ENCODE results near the gene PKDREJ. TPM values are rescaled to one million over a fixed set of nuclear protein-coding genes. Genes with fewer than 3 reads are reported as not detected.

Gene PKDREJ
- polyA plus RNA-seq, 1 donor (not counting 4 experiments of a cell fraction or from before 2014, with no cell fraction given): 0.01 TPM

DNA sequence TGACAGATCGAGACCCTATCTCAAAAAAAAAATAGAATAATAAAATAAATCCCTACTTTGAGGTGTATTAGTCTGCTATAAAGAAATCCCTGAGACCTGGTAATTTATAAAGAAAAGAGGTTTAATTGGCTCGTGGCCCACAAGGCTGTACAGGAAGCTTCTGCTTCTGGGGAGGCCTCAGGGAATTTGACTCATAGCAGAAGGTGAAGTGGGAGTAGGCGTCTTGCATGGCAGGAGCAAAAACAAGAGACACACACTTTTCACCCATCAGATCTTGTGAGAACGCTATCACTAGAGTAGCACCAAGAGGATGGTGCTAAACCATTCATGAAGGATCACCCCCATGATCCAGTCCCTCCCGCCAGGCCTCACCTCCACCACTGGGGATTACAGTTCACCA, 42.2 kb downstream of the PKDREJ start:
- no peaks in the 10 kb centered on the region for H3K9me3 ChIP-seq (ENCODE audit: control insufficient read depth, low read depth, low read length)
- no peaks in the 10 kb centered on the region for H3K9me1 ChIP-seq (ENCODE audit: control insufficient read depth, extremely low read depth, insufficient read depth, low read length)
- H3K27ac ChIP-seq (ENCODE audit: control insufficient read depth, insufficient read depth, low read length): no peak overlapping the region
- H3K36me3 ChIP-seq (ENCODE audit: control insufficient read depth in 2 of 2, extremely low read depth in 1 of 2, insufficient read depth in 2 of 2, low read length in 2 of 2): peaks cover 3 to 5% of the 10 kb centered on the region in 2 experiments
- H3K79me2 ChIP-seq (ENCODE audit: control insufficient read depth, insufficient read depth, low read length): no peaks in the 10 kb centered on the region
- no peak overlapping the region for H3K9ac ChIP-seq (ENCODE audit: control insufficient read depth, extremely low read depth, insufficient read depth, low read length)
- no peak overlapping the region for H3K4me2 ChIP-seq (ENCODE audit: control insufficient read depth, extremely low read depth, insufficient read depth, low read depth, low read length)
- H3K27me3 ChIP-seq (ENCODE audit: control insufficient read depth, extremely low read depth, insufficient read depth, low read length): no peaks in the 10 kb centered on the region
- FAIRE-seq (no peak), DNase-seq (ENCODE audit: low read depth, low spot score) (no peak)
- dilution Hi-C loops (cut with MboI; ENCODE audit: extremely low pct_ligation_motif_present, low sequenced_read_pairs): no loop called here
- H4K20me1 ChIP-seq (ENCODE audit: control insufficient read depth, extremely low read depth, insufficient read depth, low read length): no peaks in the 10 kb centered on the region
- TF ChIP-seq, protein P1, sequence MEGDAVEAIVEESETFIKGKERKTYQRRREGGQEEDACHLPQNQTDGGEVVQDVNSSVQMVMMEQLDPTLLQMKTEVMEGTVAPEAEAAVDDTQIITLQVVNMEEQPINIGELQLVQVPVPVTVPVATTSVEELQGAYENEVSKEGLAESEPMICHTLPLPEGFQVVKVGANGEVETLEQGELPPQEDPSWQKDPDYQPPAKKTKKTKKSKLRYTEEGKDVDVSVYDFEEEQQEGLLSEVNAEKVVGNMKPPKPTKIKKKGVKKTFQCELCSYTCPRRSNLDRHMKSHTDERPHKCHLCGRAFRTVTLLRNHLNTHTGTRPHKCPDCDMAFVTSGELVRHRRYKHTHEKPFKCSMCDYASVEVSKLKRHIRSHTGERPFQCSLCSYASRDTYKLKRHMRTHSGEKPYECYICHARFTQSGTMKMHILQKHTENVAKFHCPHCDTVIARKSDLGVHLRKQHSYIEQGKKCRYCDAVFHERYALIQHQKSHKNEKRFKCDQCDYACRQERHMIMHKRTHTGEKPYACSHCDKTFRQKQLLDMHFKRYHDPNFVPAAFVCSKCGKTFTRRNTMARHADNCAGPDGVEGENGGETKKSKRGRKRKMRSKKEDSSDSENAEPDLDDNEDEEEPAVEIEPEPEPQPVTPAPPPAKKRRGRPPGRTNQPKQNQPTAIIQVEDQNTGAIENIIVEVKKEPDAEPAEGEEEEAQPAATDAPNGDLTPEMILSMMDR (optimal IDR thresholded peaks at IDR 0.05 in 1 of 3, IDR thresholded peaks at IDR 0.05 in 1 of 3, conservative IDR thresholded peaks at IDR 0.05 in 1 of 3; ENCODE audit: extremely low read depth in 1 of 3, insufficient read depth in 2 of 3, low read length in 3 of 3): no peak
- no peak for TF ChIP-seq EZH2 (IDR thresholded peaks at IDR 0.05; ENCODE audit: low read length)
- H3K4me3 ChIP-seq (ENCODE audit: control insufficient read depth in 2 of 3, extremely low read depth in 1 of 3, insufficient read depth in 2 of 3, low read depth in 1 of 3, low read length in 3 of 3): no peak overlapping the region
- H3K4me1 ChIP-seq (ENCODE audit: control insufficient read depth, extremely low read depth, insufficient read depth, low read length): no peaks in the 10 kb centered on the region
- H2AFZ ChIP-seq (ENCODE audit: control insufficient read depth, low read length): no peak overlapping the region

DNA sequence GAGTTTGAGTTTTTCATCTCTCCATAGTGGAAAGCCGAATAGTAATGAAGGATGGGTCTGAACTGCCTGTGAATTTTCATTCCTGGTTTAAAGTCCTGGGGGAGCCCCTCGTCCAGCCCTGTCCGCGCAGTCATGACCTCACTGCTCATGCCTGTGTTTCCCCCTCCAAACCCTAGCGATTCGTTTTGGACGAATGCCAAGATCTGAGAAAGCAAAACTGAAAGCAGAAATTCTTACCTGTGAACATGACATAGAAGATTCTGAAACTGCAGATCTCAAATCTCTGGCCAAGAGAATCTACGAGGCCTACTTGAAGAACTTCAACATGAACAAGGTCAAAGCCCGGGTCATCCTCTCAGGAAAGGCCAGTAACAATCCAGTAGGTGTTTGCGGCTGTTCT, 43.5 kb downstream of the PKDREJ start:
- H3K4me3 ChIP-seq (ENCODE audit: control insufficient read depth in 2 of 3, extremely low read depth in 1 of 3, insufficient read depth in 2 of 3, low read depth in 1 of 3, low read length in 3 of 3): no peak overlapping the region
- H3K9ac ChIP-seq (ENCODE audit: control insufficient read depth, extremely low read depth, insufficient read depth, low read length): no peak overlapping the region
- peaks cover 3 to 5% of the 10 kb centered on the region in 2 experiments for H3K36me3 ChIP-seq (ENCODE audit: control insufficient read depth in 2 of 2, extremely low read depth in 1 of 2, insufficient read depth in 2 of 2, low read length in 2 of 2)
- H3K4me2 ChIP-seq (ENCODE audit: control insufficient read depth, extremely low read depth, insufficient read depth, low read depth, low read length): no peak overlapping the region
- FAIRE-seq (no peak), DNase-seq (ENCODE audit: low read depth, low spot score) (no peak)
- no peaks in the 10 kb centered on the region for H3K9me1 ChIP-seq (ENCODE audit: control insufficient read depth, extremely low read depth, insufficient read depth, low read length)
- no peaks in the 10 kb centered on the region for H3K4me1 ChIP-seq (ENCODE audit: control insufficient read depth, extremely low read depth, insufficient read depth, low read length)
- dilution Hi-C loops (cut with MboI; ENCODE audit: extremely low pct_ligation_motif_present, low sequenced_read_pairs): no loop called here
- no peaks in the 10 kb centered on the region for H3K79me2 ChIP-seq (ENCODE audit: control insufficient read depth, insufficient read depth, low read length)
- no peaks in the 10 kb centered on the region for H4K20me1 ChIP-seq (ENCODE audit: control insufficient read depth, extremely low read depth, insufficient read depth, low read length)
- no peak overlapping the region for H2AFZ ChIP-seq (ENCODE audit: control insufficient read depth, low read length)
- H3K27me3 ChIP-seq (ENCODE audit: control insufficient read depth, extremely low read depth, insufficient read depth, low read length): no peaks in the 10 kb centered on the region
- no peak overlapping the region for H3K27ac ChIP-seq (ENCODE audit: control insufficient read depth, insufficient read depth, low read length)
- no peak for TF ChIP-seq EZH2 (IDR thresholded peaks at IDR 0.05; ENCODE audit: low read length)
- TF ChIP-seq, protein P1 (optimal IDR thresholded peaks at IDR 0.05 in 1 of 3, IDR thresholded peaks at IDR 0.05 in 1 of 3, conservative IDR thresholded peaks at IDR 0.05 in 1 of 3; ENCODE audit: extremely low read depth in 1 of 3, insufficient read depth in 2 of 3, low read length in 3 of 3): no peak
- H3K9me3 ChIP-seq (ENCODE audit: control insufficient read depth, low read depth, low read length): no peaks in the 10 kb centered on the region

All from keratinocyte (primary cell).